ENCODE data around the gene ANGPTL7. TPM values are rescaled to one million over a fixed set of nuclear protein-coding genes. Genes with fewer than 3 reads are reported as not detected.

Gene ANGPTL7
- total RNA-seq, 4 donors from 2014 or later, result 2.2 to 13.5 (median 9.0) TPM

GRCh38 chr1:11237356-11237755 lies 48.2 kb downstream of the ANGPTL7 start:
- Histone ChIP-seq H3K36me3 (peaks cover 4 to 100% of the 10 kb centered on the region in 2 donors), H3K27ac (peak overlapping the region in 2 of 4 donors; percentile 31 to 65), H3K4me1 (peaks cover 0 to 18% (median 0%) of the 10 kb centered on the region in 3 donors), H3K4me3 (no peak overlapping the region), H3K27me3 (no peaks in the 10 kb centered on the region), H3K9me3 (no peaks in the 10 kb centered on the region)
- no peak for ATAC-seq
- 41 to 50% methylated on average over 5 to 6 of the region's 6 CpGs for WGBS, 2 donors (ENCODE audit: low coverage in 1 of 2)
- TF ChIP-seq EP300 (IDR thresholded peaks at IDR 0.05), result no peak
- no peak for TF ChIP-seq POLR2A (IDR thresholded peaks at IDR 0.05)
- TF ChIP-seq CTCF (IDR thresholded peaks at IDR 0.05), result no peak
- no peak for TF ChIP-seq POLR2AphosphoS5 (IDR thresholded peaks at IDR 0.05)

GRCh38 chr1:11238311-11238710 lies 49.2 kb downstream of the ANGPTL7 start:
- H3K27me3 ChIP-seq, result no peaks in the 10 kb centered on the region
- H3K36me3 ChIP-seq, result peaks cover 4 to 100% of the 10 kb centered on the region in 2 donors
- H3K4me1 ChIP-seq, result peaks cover 0 to 18% (median 0%) of the 10 kb centered on the region in 3 donors
- no peak overlapping the region for H3K4me3 ChIP-seq
- no peaks in the 10 kb centered on the region for H3K9me3 ChIP-seq
- H3K27ac ChIP-seq, result no peak overlapping the region
- ATAC-seq, result no peak
- WGBS, 2 donors (ENCODE audit: low coverage in 1 of 2), result 94 to 95% methylated on average over 3 to 7 of the region's 7 CpGs
- TF ChIP-seq POLR2A (IDR thresholded peaks at IDR 0.05), result no peak
- TF ChIP-seq EP300 (IDR thresholded peaks at IDR 0.05), result no peak
- no peak for TF ChIP-seq POLR2AphosphoS5 (IDR thresholded peaks at IDR 0.05)
- TF ChIP-seq CTCF (IDR thresholded peaks at IDR 0.05), result no peak

GRCh38 chr1:11245248-11245647 lies 56.1 kb downstream of the ANGPTL7 start:
- peaks cover under 1 to 85% of the 10 kb centered on the region in 2 donors for H3K36me3 ChIP-seq
- no peak for ATAC-seq
- no peaks in the 10 kb centered on the region for H3K4me1 ChIP-seq
- H3K27ac ChIP-seq, result no peak overlapping the region
- no peaks in the 10 kb centered on the region for H3K9me3 ChIP-seq
- TF ChIP-seq CTCF (IDR thresholded peaks at IDR 0.05) (no peak), POLR2AphosphoS5 (IDR thresholded peaks at IDR 0.05) (no peak), EP300 (IDR thresholded peaks at IDR 0.05) (no peak), POLR2A (IDR thresholded peaks at IDR 0.05) (no peak)
- 80 to 97% methylated on average over 1 to 3 of the region's 3 CpGs for WGBS, 2 donors (ENCODE audit: low coverage in 1 of 2)
- no peak overlapping the region for H3K4me3 ChIP-seq
- no peaks in the 10 kb centered on the region for H3K27me3 ChIP-seq

Small RNAs within 50 kb of the gene (small RNA-seq; reads per million reads assigned to genes)
- gene RNU6-291P (0 reads per million in 4 donors), gene RNU6-537P (0 to 0.27 (median 0) reads per million in 4 donors), gene RPL39P6 (0 reads per million in 4 donors)

Other genes with a start within 250 kb of the ANGPTL7 start
- gene TARDBP, start 176.7 kb upstream of the ANGPTL7 start, total RNA-seq, result 100 to 1,000 TPM in 3 of 4 donors, 10 to 100 TPM in 1; 60.3 to 170 (median 112) TPM
- under 1 TPM in 1 of 4 donors, not detected in 3; 0.13 TPM for gene MASP2, start 142.1 kb upstream of the ANGPTL7 start, total RNA-seq
- gene SRM, start 129.3 kb upstream of the ANGPTL7 start, total RNA-seq, result 10 to 100 TPM; 29.3 to 54.0 (median 34.1) TPM
- gene EXOSC10, start 89.5 kb upstream of the ANGPTL7 start, total RNA-seq, result 10 to 100 TPM; 39.3 to 56.2 (median 41.0) TPM
- 10 to 100 TPM; 32.4 to 55.4 (median 42.5) TPM for gene MTOR, start 73.2 kb downstream of the ANGPTL7 start, total RNA-seq
- 10 to 100 TPM; 11.7 to 16.3 (median 14.0) TPM for gene UBIAD1, start 83.8 kb downstream of the ANGPTL7 start, total RNA-seq

Measured in gastroesophageal sphincter (tissue), 4 donors.